Breast epithelium (tissue), 4 donors: ENCODE measurements around the gene PGM5. TPM values are rescaled to one million over a fixed set of nuclear protein-coding genes. Genes with fewer than 3 reads are reported as not detected.
"Not testable (repeated sequence)": the region's sequence is repeated elsewhere in the genome, so short reads cannot be mapped to it uniquely, and the experiment has no call there.

Experiments used
- DNase-seq, 2 donors: peaks; one replicate each; pipeline ENCODE4 v3.0.0-alpha.2; 2019; ENCODE audit warnings: low spot score in 2 of 2
- H3K27ac ChIP-seq, 2 donors: fragments of 200-600 bp; sonication (generic) in 1 of 2; one replicate each; pipeline ENCODE4 v1.5.1; 2016 to 2019; ENCODE audit warnings: mild to moderate bottlenecking in 1 of 2
- H3K27me3 ChIP-seq, 2 donors: fragments of 200-600 bp; sonication (generic) in 1 of 2; one replicate each; pipeline versions ENCODE4 v1.5.1 to v1.6.0; 2017 to 2019; ENCODE audit warnings: control low read depth in 1 of 2, mild to moderate bottlenecking in 1 of 2
- H3K36me3 ChIP-seq: fragments of 200-600 bp; one replicate; pipeline ENCODE4 v1.5.1; 2019
- H3K4me1 ChIP-seq, 2 donors: fragments of 200-600 bp; sonication (generic); one replicate each; pipeline ENCODE4 v1.5.1; 2016 to 2019; ENCODE audit warnings: control low read depth in 1 of 2
- H3K4me3 ChIP-seq, 3 donors: fragments of 200-600 bp; sonication (generic); 1 replicate in 2 of 3; 2 replicates in 1 of 3; pipeline ENCODE4 v1.5.1; 2016 to 2019; ENCODE audit warnings: mild to moderate bottlenecking in 3 of 3, moderate library complexity in 2 of 3
- H3K9me3 ChIP-seq, 2 donors: fragments of 200-600 bp; sonication (generic) in 1 of 2; one replicate each; pipeline ENCODE4 v1.5.1; 2016 to 2019; ENCODE audit warnings: control low read depth in 1 of 2
- intact Hi-C: fragments of 100-400 bp; cut with DNase I; formaldehyde crosslinking; loops from one replicate; pipeline ENCODE4 v1.15.1; 2023; ENCODE audit warnings: low total_unique reads
- total RNA-seq, 3 donors: library from RNA; depleted of rRNA; stranded (reverse); fragments of >200 nt; gene quantifications; one replicate each; pipeline ENCODE4 v1.1.0, GENCODE V29; 2016

PGM5 gene
- total RNA-seq, 3 donors from 2014 or later = 11.6 to 30.8 (median 22.2) TPM

DNA sequence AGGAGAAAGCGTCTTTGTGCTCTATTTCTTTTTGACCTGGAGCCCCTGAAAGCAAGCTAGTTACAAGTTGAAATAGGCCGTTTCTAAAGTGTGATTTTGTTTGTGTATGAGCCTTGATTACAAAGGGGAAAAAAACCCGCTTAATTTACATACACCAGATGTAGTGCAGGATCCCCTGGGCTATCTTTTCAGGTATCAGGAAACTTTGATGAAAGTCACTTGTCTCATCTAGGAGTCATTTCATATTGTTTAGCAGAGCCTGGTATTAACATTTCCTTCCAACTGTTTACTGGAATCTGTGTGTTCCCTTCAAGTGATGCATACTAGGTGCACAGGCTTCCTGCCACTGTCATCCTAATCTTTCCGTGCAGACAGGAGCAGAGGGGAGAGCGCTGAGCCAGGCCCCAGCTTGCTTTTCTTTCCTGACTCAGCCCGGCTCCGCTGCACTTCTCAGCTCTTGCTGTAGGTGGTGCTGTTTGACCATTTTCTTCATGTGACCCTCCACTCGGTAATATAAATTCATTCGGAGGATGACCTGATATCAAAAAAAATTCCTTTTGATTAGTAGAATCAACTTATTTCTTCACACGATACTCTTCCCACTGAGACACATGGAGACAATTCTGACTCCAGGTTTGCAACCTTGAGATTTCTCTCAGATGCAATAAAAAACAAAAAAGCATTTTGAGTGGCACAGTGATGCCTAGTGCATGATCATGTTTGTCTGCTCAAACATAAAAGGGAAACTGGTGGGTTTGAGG lies 14.0 kb upstream of the PGM5 start:
- DNase-seq, H3K36me3 ChIP-seq, H3K27ac ChIP-seq, H3K9me3 ChIP-seq, H3K4me1 ChIP-seq, H3K27me3 ChIP-seq, H3K4me3 ChIP-seq, intact Hi-C loops: not testable (repeated sequence)

- H3K27me3 ChIP-seq, H3K4me3 ChIP-seq, H3K9me3 ChIP-seq, H3K36me3 ChIP-seq, DNase-seq, H3K27ac ChIP-seq, intact Hi-C loops, H3K4me1 ChIP-seq: not testable (repeated sequence)
Measured at GRCh38 chr9:68343242-68343641, 13.2 kb upstream of the PGM5 start.

GRCh38 chr9:68343992-68344391 lies 12.4 kb upstream of the PGM5 start:
- intact Hi-C loops, H3K4me3 ChIP-seq, H3K9me3 ChIP-seq, H3K36me3 ChIP-seq, DNase-seq, H3K27ac ChIP-seq, H3K27me3 ChIP-seq, H3K4me1 ChIP-seq: not testable (repeated sequence)

- intact Hi-C loops, H3K36me3 ChIP-seq, DNase-seq, H3K27me3 ChIP-seq, H3K4me1 ChIP-seq, H3K4me3 ChIP-seq, H3K27ac ChIP-seq, H3K9me3 ChIP-seq: not testable (repeated sequence)
Measured at GRCh38 chr9:68351689-68352088, 4.7 kb upstream of the PGM5 start.

DNA sequence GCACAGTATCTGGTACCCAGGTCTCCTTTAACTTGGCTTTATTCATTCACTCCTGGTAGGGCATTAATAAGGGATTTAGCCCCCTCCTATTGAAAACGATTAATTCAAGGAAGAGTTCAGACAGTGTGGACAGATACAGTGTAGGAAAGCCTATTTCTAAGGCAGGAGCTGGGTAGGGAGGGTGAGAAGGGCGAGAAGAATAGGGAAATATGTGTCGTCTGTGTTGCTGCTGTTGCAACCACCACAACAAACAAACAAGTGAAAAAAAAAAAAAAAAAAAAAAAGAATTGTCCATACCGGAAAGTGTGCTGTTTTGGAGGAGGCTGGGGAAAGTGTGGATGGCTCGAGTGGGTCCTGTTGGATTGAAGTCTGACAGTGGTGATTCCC lies 425 bp upstream of the PGM5 start:
- H3K4me3 ChIP-seq = peak overlapping the region; percentile 51 to 81 (median 62)
- intact Hi-C loops, H3K27me3 ChIP-seq, DNase-seq, H3K27ac ChIP-seq, H3K36me3 ChIP-seq, H3K9me3 ChIP-seq, H3K4me1 ChIP-seq: not testable (repeated sequence)

DNA sequence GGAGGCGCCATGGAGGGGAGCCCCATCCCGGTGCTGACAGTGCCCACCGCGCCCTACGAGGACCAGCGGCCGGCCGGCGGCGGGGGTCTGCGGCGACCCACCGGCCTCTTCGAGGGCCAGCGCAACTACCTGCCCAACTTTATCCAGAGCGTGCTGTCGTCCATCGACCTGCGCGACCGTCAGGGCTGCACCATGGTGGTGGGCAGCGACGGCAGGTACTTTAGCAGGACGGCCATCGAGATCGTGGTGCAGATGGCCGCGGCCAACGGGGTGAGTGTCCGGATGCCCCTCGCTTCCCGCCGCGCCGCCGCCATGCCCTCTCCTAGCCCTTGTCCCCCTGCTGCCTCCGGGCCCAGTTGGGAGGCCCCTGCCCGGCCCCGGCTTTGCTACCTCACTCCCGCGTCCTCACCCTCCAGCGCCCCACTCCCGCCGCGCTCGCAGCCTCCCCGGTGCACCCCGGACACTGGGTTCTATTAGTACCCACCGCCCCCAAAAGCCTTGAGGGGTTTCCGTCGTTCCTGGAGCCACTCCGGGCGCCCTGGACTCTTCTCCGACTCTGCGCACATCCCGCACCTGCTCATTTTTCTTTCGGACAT lies 806 bp downstream of the PGM5 start:
- peak overlapping the region; percentile 51 to 81 (median 62) for H3K4me3 ChIP-seq
- peak overlapping the region in 1 of 2 donors; percentile 74 for H3K27ac ChIP-seq
- H3K36me3 ChIP-seq, intact Hi-C loops, H3K9me3 ChIP-seq, H3K27me3 ChIP-seq, H3K4me1 ChIP-seq, DNase-seq: not testable (repeated sequence)

DNA sequence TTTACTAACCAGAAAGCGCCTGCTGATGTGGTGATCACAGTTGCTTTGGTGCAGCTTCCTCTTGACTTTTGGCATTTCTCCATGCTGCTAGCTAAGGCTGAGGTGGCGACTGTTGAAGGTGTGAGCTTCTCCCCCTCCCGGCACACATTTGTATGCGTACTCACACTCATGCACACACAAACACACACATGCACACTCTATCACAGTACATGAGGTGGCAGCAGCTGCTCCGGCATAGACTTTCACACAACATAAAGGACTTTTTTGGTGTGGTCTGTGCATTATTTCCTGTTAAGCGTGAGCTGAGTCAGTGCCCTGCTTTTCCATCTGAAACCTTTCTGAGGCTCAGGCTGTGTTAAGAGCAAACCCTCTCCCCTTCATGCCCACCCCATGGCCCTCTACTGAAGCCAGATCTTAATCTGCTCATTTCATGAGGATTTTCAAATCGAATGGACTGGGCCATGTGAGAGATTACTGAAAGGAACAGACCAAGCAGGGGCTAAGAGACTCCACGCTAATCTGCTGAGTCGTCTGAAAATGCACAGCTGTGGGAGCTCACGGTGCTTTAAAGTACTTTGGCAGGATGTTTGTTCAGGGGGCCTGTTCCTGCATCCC lies 10.6 kb downstream of the PGM5 start:
- peak overlapping the region in 1 of 2 donors; percentile 7 for H3K27ac ChIP-seq
- intact Hi-C loops, H3K9me3 ChIP-seq, H3K4me1 ChIP-seq, DNase-seq, H3K27me3 ChIP-seq, H3K36me3 ChIP-seq, H3K4me3 ChIP-seq: not testable (repeated sequence)

DNA sequence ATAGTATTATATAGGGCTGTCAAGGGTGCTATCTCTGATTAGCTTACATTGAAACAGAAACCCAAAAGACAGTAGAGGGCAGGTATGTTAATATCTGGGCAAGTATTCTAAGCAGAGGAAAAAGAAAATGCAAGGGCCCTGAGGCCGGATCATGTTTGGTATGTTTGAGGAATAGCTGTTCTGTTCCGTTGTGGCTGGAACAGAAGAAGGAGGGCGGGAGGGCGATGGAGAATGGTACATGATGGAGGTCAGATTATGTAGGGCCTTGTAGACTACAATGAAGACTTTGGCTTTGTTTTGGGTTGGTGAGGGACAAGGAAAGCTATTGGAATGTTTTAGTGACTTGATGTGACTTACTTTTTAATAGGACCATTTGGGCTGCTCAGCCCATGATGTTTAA lies 19.4 kb downstream of the PGM5 start:
- H3K27ac ChIP-seq, H3K27me3 ChIP-seq, intact Hi-C loops, H3K4me1 ChIP-seq, H3K36me3 ChIP-seq, H3K4me3 ChIP-seq, DNase-seq, H3K9me3 ChIP-seq: not testable (repeated sequence)

DNA sequence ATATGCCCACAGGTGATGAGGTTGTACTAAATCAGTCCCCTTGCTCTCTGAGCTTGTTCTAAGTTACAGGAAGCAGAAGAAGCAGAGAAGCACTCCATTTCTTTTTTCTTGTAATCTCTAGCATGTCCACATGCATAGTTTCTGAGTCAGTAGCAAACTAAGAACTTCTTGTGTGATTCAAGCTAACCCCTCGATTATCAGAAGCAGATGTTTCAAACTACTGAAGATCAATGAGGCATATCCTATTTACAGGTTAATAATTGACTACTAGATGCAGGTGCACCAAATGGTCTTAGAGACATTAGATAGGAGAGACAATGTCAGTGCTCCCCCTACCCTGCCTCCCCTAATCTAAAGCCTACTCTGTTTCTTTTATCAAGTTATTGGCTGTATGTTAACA lies 21.3 kb downstream of the PGM5 start:
- H3K36me3 ChIP-seq, H3K27me3 ChIP-seq, DNase-seq, intact Hi-C loops, H3K9me3 ChIP-seq, H3K4me1 ChIP-seq, H3K27ac ChIP-seq, H3K4me3 ChIP-seq: not testable (repeated sequence)

DNA sequence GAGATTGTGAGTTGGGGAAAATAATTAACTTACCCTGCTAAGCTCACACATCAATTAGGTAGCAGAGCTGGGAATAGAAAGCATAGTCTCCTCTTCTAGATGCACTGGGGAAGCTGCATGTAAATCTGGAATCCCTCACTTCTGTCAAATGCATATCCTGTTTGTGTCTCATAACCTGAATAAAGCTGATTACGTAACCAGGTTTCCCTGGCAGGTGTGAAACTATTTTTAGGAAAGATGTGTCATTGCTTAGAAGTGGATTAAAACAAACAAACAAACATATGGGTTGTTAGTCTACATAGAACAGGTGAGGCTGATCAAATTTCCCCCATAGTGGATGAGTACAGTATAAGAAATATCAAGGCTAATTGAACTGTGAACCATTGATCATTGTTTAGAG lies 27.5 kb downstream of the PGM5 start:
- H3K4me1 ChIP-seq, H3K9me3 ChIP-seq, H3K4me3 ChIP-seq, H3K27me3 ChIP-seq, H3K36me3 ChIP-seq, H3K27ac ChIP-seq, DNase-seq, intact Hi-C loops: not testable (repeated sequence)

DNA sequence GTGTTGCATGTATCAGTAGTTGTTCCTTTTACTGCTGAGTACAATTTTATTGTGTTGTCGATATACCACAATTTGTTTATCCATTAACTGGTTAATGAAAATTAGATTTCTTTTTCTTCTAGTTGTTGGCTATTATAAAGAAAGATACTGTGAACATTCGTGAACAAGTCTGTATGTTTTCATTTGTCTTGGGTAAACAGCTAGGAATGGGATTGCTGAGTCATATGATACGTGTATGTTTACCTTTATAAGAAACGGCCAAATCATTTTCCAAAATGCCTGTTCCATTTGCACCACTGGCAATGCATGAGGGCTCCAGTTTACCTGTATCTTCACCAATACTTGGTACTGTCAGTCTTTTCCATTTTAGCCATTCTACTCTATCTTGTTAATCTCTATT lies 33.1 kb downstream of the PGM5 start:
- DNase-seq, H3K9me3 ChIP-seq, H3K4me3 ChIP-seq, H3K27me3 ChIP-seq, H3K27ac ChIP-seq, H3K36me3 ChIP-seq, intact Hi-C loops, H3K4me1 ChIP-seq: not testable (repeated sequence)

- H3K4me1 ChIP-seq, H3K36me3 ChIP-seq, H3K4me3 ChIP-seq, H3K27ac ChIP-seq, H3K9me3 ChIP-seq, H3K27me3 ChIP-seq, DNase-seq, intact Hi-C loops: not testable (repeated sequence)
Measured at GRCh38 chr9:68390737-68391136, 34.3 kb downstream of the PGM5 start.

DNA sequence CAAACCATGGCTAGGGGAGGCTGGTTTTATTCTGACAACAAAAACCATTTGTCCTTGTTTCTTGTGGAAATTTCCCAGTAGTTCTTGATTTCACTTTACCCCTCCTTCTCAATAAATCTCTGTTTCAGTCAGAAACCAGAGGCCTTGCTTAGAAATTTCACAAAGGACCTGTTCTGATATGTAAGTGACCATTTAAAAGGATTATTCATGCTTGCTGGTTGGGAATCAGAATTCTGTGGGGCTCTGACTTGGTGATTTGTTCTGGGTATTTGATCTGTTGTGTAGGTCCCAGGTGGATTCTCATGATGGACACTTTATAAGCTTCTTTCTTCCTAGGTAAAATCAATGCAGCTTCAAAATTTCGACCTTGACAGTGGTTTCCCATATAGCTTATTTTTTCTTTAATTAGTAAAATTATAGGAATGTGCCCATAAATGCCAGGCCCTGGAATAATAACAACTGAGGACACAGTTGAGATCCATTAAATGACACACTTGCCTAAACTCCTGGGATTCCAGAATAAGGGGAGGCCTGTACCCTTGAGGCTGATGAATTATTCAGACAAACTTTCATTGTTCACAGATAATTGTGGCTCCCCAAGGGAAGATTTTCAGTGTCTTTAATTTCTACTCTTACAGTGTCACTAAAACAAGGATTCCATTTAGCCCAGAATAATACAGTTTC lies 40.1 kb downstream of the PGM5 start:
- intact Hi-C loops = not testable (repeated sequence)

More for the DNA sequence above, 40.1 kb downstream of the PGM5 start:
- H3K36me3 ChIP-seq, H3K27me3 ChIP-seq, H3K9me3 ChIP-seq, H3K27ac ChIP-seq, DNase-seq, H3K4me1 ChIP-seq, H3K4me3 ChIP-seq: not testable (repeated sequence)
